Ishikawa (cell line): ENCODE data around the gene NOG.

Experiments used
- CEBPB ChIP-seq: IDR thresholded peaks from 2 replicates; pipeline ENCODE4 v1.6.1; 2012
- CREB1 ChIP-seq: IDR thresholded peaks from 2 replicates; pipeline ENCODE4 v1.6.1; 2012; ENCODE audit warnings: low read depth
- EGR1 ChIP-seq: IDR thresholded peaks from 2 replicates; pipeline ENCODE4 v1.6.1; 2012
- EP300 ChIP-seq: IDR thresholded peaks from 2 replicates; pipeline ENCODE4 v1.6.1; 2012; ENCODE audit warnings: borderline replicate concordance
- FOXM1 ChIP-seq: IDR thresholded peaks from 2 replicates; pipeline ENCODE4 v1.6.1; 2012; ENCODE audit warnings: low read depth, borderline replicate concordance
- NFIC ChIP-seq: IDR thresholded peaks from 2 replicates; pipeline ENCODE4 v1.6.1; 2012
- RAD21 ChIP-seq: IDR thresholded peaks from 2 replicates; pipeline ENCODE4 v1.6.1; 2012; ENCODE audit warnings: low read depth
- TAF1 ChIP-seq: IDR thresholded peaks from 2 replicates; pipeline ENCODE4 v1.6.1; 2012; ENCODE audit warnings: low read depth, mild to moderate bottlenecking
- TCF12 ChIP-seq: IDR thresholded peaks from 2 replicates; pipeline ENCODE4 v1.6.1; 2012; ENCODE audit warnings: low read depth
- TEAD4 ChIP-seq: IDR thresholded peaks from 2 replicates; pipeline ENCODE4 v1.6.1; 2012
- YY1 ChIP-seq: IDR thresholded peaks from 2 replicates; pipeline ENCODE4 v1.6.1; 2012; ENCODE audit warnings: low read depth
- ZBTB7A ChIP-seq: IDR thresholded peaks from 2 replicates; pipeline ENCODE4 v1.6.1; 2012; ENCODE audit warnings: low read depth
- TF ChIP-seq, protein P1 (sequence below): IDR thresholded peaks from 2 replicates; pipeline ENCODE4 v1.6.1; 2012
- TF ChIP-seq, protein P2 (sequence below): IDR thresholded peaks from 2 replicates; pipeline ENCODE4 v1.6.1; 2012
- TF ChIP-seq, protein P3 (sequence below): IDR thresholded peaks from 2 replicates; pipeline ENCODE4 v1.6.1; 2012; ENCODE audit warnings: low read depth, mild to moderate bottlenecking

NOG gene

DNA sequence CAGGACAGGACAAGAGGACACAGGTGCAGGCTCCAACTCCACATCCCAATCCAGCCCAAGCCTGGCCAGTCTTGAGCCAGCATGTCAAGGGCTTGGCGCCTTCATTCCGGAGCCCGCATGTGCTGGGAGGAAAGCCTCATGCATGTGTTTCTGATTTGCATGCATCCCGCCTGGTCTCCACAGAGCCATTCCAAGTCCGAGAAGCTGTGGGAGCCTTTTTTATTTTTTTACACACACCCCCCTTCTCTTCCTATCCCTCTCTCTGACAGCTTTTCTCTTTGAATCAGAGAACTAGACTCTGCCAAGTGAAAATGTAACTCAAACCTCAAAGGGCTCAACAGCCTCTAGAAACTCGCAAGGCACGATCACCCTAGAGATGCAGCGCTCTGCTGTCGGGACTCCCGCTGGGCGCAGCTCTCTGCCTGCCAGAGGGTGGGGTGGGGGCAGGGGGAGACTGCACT lies 45.1 kb downstream of the NOG start:
- no peak for TF ChIP-seq ZBTB7A
- TF ChIP-seq EGR1 = no peak
- no peak for TF ChIP-seq YY1
- TF ChIP-seq CEBPB = no peak
- TF ChIP-seq NFIC = no peak
- TF ChIP-seq, protein P1, sequence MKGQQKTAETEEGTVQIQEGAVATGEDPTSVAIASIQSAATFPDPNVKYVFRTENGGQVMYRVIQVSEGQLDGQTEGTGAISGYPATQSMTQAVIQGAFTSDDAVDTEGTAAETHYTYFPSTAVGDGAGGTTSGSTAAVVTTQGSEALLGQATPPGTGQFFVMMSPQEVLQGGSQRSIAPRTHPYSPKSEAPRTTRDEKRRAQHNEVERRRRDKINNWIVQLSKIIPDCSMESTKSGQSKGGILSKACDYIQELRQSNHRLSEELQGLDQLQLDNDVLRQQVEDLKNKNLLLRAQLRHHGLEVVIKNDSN = no peak
- TF ChIP-seq EP300 = no peak
- TF ChIP-seq RAD21 = no peak
- no peak for TF ChIP-seq TCF12
- no peak for TF ChIP-seq TAF1
- TF ChIP-seq, protein P2, sequence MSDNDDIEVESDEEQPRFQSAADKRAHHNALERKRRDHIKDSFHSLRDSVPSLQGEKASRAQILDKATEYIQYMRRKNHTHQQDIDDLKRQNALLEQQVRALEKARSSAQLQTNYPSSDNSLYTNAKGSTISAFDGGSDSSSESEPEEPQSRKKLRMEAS = no peak
- no peak for TF ChIP-seq CREB1
- TF ChIP-seq FOXM1 = no peak
- TF ChIP-seq, protein P3, sequence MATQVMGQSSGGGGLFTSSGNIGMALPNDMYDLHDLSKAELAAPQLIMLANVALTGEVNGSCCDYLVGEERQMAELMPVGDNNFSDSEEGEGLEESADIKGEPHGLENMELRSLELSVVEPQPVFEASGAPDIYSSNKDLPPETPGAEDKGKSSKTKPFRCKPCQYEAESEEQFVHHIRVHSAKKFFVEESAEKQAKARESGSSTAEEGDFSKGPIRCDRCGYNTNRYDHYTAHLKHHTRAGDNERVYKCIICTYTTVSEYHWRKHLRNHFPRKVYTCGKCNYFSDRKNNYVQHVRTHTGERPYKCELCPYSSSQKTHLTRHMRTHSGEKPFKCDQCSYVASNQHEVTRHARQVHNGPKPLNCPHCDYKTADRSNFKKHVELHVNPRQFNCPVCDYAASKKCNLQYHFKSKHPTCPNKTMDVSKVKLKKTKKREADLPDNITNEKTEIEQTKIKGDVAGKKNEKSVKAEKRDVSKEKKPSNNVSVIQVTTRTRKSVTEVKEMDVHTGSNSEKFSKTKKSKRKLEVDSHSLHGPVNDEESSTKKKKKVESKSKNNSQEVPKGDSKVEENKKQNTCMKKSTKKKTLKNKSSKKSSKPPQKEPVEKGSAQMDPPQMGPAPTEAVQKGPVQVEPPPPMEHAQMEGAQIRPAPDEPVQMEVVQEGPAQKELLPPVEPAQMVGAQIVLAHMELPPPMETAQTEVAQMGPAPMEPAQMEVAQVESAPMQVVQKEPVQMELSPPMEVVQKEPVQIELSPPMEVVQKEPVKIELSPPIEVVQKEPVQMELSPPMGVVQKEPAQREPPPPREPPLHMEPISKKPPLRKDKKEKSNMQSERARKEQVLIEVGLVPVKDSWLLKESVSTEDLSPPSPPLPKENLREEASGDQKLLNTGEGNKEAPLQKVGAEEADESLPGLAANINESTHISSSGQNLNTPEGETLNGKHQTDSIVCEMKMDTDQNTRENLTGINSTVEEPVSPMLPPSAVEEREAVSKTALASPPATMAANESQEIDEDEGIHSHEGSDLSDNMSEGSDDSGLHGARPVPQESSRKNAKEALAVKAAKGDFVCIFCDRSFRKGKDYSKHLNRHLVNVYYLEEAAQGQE = no peak
- no peak for TF ChIP-seq TEAD4

DNA sequence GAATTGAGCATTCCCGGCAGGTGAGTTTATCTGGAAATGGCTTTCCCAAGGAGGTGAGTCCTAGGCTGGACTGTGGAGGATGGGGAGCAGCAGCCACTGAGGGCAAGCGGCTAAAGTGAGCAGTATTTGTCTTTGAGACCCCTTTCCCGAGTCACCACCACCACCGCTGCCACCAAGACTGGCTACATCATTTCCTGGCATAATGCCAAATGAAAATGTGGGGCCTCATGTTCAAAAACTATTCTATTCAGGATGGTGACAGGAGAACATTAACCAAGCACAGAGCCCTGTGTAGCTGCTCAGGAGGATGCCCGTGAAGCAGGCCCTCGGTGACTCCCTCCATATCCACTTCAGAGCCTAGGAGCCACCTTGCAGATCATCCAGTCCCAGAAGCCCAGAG lies 46.0 kb downstream of the NOG start:
- TF ChIP-seq, protein P2 = no peak
- TF ChIP-seq, protein P1 = no peak
- TF ChIP-seq NFIC = peak; percentile 36; the same call in 1 of the 2 replicates

DNA sequence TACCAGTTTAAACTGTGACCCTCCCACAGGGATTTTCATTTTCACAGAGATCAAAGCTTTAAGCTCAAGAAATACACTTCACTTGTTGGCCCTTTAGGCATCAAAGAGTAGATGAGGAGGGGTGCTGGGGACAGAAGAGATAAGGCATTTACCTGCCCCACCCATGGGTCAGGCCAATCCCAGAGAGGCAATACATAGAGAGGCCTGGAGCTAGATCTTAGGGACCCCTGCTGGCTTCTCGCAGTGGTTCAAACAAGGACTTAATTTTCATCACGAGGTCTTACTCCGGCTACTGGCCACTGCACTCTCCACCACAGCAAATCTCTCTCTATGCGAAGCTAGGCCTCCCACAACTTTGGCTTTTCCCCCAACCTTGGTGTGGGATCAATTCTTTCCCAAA lies 46.6 kb downstream of the NOG start:
- TF ChIP-seq ZBTB7A = no peak
- TF ChIP-seq, protein P3 = no peak
- TF ChIP-seq CREB1 = no peak
- no peak for TF ChIP-seq EP300
- no peak for TF ChIP-seq NFIC
- TF ChIP-seq, protein P2 = no peak
- TF ChIP-seq TEAD4 = no peak

DNA sequence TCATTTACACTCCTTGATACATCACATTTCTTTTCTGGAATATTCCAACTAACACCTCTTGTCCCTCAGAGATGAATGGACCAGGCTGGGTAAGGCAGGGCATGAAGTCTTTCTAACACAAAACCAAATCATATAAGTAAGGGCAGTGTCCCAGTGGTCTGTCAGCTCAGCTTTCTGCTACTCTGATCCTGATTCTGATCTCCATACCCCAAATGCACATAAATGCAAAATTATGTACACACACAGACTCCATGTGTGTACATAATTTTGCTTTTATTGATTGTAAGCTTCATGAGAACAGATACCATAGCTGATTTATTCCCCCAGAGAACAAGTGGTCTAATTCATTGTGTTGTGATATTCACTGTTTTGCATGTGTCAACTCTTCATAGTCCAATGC lies 47.9 kb downstream of the NOG start:
- no peak for TF ChIP-seq CREB1
- no peak for TF ChIP-seq ZBTB7A
- TF ChIP-seq, protein P2 = no peak
- TF ChIP-seq, protein P1 = no peak
- TF ChIP-seq YY1 = no peak
- TF ChIP-seq FOXM1 = no peak
- TF ChIP-seq EGR1 = no peak
- no peak for TF ChIP-seq TEAD4
- TF ChIP-seq, protein P3 = no peak
- no peak for TF ChIP-seq TCF12
- no peak for TF ChIP-seq CEBPB
- TF ChIP-seq NFIC = no peak
- TF ChIP-seq TAF1 = no peak
- TF ChIP-seq EP300 = no peak
- TF ChIP-seq RAD21 = no peak
